Femur (tissue), 1 donor: ENCODE data around the gene SH3RF1.

ENCODE experiments used
- DNase-seq: peaks from one replicate; pipeline ENCODE4 v3.0.0-alpha.2; 2017

The SH3RF1 gene

DNA sequence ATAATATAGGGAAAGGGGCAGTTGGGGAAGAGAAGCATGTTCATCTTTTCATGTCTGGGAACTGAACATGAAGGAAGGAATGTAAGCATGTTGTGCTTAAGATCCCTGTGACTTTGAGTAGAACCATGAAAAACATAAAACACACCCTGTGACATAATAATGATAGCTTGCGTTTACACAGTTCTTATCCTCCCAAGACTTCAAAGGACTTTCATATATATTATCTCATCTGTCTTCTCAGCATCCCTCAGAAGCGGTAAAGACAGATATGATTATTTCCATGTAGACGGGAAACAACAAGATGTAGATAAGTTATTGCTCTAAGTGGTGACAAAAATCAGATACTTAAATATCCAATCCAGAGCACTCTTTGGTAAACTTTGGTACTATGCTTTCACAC lies 3.3 kb upstream of the SH3RF1 start:
- no peak for DNase-seq

DNA sequence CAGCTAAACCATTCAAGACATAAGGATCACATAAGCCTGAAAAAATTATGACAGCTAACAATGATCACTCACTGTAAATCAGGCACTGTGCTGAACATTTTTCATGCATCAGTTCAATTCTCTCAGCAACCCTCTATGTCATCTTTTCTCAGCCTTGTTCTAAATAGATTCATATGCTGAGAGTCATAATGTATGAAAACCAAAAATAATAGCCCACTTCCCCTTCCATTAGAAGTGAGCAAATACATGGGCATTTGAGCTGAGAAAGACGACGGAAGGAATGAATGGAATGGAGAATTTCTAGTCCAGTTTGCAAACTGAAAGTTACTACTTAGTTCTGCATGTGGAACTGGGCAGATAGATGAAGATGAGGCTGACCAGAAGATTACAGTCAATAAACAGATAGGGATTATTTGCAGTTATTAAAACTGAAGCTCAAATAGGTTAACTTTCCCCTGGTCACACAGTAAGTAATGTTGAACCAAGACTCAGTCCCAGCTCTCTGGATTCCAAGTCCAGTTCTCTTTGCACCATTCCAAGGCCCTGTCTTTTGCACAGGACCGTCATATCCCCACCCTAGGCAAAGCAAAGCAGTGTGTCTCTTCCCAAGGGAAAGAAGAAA lies 1.6 kb upstream of the SH3RF1 start:
- no peak for DNase-seq

DNA sequence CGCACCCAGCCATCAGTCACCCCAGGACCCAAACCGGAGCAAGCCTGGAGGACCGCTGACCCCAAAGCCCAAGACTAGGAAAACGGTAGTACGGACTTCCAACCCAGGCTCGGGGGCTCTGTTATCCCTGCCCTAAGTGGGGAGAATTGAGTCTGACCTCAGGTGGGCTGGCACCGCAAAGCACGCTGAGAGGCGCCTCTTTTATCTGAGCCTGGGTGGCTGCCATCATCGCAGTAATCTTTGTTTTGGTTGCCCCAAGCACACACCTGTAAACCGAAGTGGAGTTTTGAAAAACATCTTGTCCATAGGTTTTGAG lies 894 bp upstream of the SH3RF1 start:
- no peak for DNase-seq

DNA sequence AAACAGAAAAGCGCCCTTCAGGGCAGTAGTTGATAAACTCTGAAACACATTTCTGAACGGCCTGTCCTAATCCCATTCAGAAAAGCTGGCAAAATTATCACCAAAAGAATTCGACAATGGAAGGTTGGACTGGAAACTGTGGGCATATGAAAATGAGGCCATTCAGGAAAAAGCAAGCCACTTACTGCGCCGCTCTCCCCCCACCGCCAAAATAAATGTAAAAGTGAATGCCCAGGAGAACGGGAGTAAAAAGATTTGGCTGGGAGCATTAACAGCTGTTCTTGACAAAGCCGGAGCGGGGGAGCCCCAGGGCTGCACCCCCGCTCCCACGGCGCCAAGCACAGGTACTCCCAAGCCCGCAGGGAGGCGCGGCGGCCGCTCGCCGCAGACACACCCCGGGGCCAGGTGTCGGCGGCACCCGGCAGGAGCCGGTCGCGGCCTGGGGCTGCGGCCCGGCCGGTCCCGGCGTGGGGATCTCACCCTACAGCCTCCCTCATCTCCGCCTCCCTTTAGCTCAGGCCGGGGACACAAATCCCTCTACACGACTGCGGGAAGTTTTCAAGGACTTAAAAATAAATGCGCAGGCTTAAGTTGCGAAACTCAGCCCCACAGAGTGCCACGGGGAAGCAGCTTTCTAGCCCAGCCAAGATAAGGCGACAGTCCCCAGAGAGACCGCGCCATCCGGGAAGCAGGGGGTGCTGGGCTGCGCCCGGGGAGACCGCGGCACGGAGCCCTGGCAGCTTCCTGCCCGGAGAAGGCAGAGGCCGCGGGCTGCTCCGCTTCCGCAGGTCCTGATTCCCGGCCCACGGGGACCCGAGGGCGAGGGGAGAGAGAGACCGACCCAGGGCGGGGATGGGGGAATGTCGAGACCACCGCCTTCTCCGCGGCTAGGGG lies 593 bp downstream of the SH3RF1 start:
- peak; percentile 67 for DNase-seq

DNA sequence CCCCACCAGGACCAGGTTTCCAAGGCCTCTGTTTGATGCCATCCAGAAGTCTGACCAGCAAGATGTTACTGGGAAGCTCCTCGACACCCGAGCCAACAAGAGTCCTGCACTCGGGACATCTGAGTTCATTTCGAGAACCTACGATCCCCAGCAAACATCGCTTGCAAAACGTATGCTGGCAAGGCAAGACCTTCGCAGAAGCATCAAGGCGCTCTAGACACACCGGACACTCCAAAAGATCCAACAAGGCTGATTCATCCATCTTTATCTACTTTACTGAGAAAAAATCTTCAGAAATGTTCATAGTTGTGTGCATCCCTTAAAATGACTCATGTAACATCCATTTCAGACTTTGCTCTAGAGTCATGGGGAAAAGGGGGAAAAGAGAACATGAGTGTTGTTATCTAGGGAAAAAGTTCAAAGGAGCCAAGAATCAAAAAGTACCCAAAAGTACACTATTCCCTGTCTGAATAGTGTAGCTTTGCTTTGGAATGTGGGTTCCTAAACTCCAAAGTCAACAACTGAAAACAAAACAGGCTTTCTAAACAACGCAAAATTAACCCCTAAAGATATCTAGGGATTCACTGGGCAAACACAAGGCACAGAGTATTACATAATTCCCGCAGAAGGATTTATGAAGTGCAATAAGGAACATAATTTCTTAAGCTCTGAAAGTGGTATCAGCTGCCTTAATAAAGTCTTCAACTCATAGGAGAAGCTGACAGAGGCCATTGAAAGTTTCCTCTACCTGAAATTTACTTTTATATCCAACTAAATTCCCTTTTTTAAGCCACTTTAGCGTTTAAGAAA lies 1.6 kb downstream of the SH3RF1 start:
- no peak for DNase-seq

DNA sequence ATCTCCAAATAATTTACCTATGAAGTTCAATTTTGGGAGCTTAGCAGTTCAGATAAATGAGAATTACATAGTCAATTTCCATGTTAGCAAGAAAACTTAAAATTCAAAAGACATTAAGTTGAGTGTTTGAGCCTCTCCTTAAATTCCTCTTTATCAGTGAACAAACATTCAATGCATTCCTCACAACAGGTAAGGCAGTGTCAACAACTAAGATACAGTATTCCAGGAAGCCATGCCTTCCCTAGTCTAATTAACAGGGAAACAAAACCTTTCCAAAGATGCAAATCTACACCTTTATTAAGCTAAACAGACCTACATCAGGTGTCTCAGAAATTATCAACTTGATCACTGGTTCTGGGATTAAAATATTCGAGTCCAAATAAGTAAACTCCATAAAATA lies 3.7 kb downstream of the SH3RF1 start:
- DNase-seq: no peak

DNA sequence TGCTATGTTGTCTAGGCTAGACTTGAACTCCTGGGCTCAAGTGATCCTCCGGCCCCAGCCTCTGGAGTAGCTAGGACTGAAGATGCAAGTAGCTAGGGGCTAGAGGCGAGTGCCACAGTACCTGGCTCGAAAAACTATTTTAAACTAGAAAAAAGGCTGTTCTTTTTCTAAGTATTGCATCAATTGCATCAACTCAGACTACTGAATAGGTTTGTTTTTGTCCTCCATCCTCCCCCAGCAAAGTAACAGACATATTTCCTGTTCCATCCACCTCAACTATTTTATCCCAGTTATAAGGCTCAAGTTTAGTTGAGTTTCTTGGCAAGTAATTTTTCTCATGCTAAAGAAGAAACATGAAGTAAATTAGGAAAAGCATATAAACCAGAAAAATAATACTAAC lies 4.1 kb downstream of the SH3RF1 start:
- DNase-seq: no peak

DNA sequence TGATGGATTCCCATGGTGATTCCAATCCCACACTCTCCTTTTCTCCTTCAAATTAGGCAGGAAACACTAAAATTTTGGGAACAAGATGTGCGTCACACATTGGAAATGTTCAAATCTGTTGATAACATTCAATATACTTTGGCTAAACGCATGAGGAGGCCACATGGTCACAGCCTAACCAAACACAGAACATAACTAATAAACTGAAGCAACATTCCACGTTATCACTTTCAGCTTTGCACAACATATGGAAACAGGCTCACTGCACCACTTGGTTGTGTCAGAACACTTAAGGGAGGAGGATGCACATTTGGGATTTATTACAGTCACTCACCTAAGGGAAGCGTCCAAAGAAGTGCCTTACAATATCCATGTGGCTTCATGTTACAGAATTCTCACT lies 4.7 kb downstream of the SH3RF1 start:
- no peak for DNase-seq

DNA sequence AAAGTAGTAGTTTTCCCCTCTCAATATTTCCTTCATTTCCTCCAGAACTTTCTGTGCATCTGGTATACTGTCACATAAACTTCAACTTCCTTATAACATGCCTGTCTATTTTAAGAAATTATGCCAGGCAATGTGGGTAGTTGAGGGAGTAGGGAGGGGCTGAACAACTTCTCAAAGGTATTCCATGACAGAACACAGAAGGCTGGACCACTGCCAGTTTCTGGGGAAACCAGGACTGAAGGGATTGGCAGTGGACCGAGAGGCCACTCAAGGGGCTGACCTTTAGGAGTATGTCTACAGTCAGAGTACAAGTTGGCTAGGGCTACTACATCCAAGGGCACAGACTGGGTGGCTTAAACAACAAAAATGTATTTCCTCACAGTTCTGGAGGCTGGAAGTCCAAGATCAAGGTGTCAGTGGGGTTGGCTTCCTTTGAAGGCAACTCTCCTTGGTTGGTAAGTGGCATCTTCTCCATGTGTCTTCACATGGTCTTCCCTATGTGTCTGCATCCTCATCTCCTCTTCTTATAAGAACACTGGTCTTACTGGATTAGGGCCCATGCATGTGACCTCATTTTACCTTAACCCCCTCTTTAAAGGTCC lies 6.9 kb downstream of the SH3RF1 start:
- DNase-seq: no peak

DNA sequence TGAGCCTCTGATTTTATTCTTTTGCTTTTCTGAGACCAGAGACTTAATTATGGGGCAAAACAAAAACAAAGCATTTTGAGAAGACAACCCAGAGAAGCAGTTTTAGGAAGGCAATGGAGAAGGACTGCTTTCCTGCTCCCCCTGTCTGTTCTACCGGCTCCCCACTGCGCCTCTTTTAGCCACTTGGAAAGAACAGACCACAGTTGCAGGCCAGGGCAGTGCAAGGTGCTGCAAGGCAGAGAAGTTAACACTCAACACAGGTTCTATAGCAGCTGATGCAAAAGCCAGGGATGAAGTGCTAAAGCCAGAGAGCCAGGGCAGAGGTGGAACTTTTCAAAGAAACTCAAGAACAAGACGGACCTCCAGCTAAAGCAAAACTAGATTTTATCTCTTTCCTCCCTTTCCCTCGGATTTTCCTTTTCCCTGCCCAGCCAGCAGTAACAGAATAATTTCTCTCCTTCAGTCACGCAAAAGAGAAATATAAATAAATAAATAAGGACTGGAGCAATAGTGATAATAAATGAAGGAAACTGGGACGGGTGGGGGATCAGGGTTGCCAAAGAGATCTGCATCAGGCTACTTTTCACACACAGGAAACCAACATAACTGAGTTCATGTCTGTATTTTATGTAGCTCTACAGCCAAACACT lies 10.4 kb downstream of the SH3RF1 start:
- no peak for DNase-seq

DNA sequence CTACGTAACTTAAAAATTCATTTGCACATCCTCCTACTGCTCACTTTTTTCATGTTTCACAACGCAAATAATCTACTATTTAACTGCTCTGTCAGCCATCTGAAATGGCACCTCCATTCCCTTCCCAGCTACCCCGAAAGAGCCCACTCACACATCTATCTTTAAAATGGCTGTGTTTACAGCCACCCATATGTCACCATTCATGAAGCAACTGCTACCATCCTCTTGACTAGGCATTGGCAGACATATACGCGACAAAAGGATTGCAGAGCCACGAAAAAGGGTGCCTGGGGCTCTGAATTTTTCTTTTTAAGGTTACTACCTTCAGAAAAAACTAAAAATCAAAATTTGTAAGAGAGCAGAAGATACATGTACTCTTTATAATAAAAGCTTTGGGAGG lies 11.5 kb downstream of the SH3RF1 start:
- DNase-seq: no peak

DNA sequence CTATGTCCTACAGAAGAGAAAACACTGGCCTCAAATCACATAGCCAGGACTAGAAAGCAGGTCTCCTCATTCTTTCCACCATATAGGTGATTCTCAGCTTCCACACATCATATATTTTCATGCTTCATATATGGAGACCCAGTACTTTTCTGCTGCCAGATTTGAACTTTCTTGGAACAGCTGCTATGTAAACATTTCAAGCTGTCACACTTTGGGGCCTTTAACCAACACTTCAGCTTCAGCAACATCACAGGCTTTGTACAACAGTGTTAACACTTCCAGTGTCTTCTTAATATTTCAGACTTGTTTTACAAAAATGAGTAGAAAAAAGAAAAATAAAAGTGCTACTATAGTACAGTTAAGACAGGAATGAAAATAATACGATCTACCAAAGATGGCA lies 12.6 kb downstream of the SH3RF1 start:
- DNase-seq: no peak

DNA sequence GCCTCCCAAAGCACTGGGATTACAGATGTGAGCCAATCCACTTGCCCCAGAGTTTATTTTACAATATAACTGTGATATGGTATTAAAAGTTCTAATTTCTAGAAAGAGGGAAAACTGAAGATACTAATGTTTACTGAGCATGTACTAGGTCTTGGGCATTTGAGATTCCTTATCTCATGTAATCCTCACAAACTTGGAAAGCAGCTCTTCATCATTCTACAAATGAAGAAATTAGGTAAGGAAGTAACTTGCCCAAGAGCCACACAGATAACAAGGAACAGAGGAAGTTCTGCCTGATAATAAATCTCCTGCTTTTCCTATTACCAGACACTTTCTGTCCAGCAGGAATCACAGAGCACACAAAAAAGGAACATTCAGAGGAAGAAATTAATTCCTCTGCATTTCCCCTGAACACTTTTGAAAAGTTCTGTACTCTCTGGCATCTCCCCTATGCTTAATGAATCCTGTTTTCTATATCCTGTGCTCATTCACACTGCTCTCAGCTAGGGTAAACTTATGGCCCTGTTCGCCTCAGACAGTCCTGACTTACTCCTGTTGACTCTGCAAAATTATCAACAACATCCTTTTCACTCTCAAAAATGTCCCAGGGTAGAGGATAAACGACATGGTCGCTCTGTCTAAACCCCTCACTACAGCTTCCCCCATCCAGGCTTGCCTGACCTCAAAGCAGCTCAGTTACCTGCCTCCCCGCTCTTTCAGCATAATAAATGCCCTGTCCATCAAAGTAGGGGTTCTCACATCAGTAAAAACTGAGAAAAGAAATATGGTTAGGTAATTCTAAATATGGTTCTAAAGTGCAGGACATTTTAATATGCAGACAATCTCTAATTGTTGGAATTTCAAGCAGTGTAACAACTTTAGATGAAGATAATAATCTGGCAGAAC lies 13.6 kb downstream of the SH3RF1 start:
- no peak for DNase-seq

DNA sequence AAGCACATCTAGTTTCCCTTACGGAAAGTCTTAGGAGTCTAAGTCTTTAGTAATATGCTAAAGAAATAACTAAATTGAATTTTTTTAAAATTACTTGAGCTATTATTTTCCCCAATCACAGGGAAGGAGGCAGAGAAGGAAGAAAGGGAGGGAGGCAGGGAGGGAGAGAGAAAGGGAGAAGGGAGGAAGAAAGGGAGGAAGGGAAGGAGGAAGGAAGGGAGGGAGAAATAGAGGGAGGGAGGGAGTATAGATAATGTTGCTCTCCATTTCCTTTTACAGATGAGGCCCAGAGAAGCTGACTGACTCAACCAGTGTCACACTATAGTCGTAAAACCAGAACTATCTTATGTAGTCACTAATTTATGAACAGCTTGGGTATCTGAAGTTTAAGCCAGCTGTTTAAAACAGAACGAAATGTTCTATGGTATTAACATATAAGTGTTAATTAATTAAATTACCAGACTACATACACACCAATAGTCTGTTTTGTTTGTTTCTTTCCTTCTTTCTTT lies 14.6 kb downstream of the SH3RF1 start:
- DNase-seq: no peak

DNA sequence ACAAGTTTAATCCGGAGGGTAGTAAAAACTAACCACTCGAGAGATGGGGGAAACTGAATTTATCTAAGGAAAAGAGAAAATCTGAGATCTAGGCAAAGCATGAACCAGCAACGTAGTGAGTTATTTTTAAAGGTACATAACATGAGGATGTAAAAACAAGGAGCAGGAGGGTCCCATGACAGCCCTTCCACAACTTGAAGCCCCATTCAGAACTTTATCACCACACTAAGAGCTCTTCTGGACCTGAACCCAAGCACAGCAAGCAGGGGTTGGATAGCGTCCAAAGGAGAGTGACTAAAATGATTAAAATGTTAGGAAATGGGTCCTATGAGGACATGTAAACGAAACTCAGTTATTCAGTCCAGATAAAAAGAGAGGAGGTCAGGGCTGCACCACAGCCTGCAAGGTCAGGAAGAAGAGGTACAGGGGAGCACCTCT lies 16.2 kb downstream of the SH3RF1 start:
- DNase-seq: no peak

DNA sequence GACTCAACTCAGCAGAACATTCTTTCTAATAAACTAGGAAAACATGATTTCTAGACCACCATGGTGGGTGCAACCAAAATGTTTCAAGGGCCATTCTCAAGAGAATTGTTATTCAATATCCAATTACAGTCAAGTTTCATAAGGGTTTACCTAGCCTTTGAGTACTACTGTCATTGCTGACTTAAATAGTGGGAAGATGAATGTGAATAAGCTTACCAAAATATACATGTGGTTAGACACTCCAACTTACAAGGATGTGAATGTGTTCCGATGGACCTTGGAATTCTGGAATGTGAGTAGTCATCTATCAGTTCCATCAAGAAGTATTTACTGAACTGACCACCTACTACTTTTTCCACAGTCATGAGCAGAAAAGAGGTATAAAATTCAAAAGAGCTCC lies 16.9 kb downstream of the SH3RF1 start:
- DNase-seq: no peak

DNA sequence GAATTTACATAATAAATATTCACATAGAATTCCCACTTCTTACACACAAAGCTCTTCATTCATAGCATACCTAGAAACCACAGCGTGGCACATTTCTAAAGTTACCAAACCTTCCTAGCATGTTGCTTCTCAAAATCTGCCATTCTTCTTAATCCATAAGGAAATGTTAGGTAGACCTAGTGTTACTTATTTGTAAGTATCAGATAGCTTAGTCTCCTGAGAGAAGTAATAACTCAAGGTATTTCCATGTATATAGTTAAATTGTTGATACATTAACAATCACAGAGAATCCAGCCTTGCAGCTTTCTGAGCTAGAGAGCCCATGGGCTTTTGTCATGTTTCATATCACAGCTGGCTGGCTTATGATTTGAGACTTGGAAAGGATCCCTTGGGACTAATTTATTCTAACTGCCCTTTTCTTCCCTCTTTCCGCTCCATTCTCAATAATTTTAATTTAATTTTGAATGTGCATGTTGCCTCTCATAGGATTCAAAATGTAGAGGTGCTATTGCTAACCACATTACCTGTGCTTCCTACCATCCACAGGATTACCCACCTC lies 17.6 kb downstream of the SH3RF1 start:
- DNase-seq: no peak

DNA sequence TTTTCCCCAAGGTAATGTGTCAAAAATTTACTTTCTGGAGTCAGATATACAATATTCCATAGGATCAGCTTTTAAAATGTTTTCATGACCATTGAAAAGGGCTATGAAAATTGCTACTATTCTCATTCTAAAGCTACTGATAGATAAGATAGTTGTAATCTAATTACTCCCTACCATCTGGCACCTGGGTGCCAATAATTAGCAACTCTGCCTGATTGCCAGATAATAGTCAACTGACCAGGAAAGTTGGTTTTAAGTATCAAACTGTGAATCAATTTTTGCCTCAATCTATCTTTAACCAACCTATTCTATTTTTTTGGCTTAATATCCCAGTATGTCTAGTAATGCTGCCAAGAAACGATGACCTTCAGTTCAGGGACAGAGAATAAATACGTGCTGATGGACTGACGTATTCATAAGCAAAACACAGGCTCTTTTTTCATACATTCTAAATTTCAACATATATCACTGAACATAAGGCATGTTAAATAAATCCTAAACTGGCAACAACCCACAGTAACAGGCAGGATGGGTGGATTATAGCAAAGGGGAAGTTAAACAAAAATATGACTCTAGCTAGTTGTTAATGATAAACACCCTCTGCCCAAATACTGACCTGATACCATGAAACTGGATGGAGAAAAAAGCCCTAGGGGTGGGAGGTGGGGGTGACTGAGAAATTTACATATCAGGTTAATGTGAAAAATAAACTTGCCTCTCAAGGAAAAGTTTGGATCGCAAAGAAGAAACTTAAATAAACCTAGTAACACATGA lies 18.2 kb downstream of the SH3RF1 start:
- DNase-seq: no peak

DNA sequence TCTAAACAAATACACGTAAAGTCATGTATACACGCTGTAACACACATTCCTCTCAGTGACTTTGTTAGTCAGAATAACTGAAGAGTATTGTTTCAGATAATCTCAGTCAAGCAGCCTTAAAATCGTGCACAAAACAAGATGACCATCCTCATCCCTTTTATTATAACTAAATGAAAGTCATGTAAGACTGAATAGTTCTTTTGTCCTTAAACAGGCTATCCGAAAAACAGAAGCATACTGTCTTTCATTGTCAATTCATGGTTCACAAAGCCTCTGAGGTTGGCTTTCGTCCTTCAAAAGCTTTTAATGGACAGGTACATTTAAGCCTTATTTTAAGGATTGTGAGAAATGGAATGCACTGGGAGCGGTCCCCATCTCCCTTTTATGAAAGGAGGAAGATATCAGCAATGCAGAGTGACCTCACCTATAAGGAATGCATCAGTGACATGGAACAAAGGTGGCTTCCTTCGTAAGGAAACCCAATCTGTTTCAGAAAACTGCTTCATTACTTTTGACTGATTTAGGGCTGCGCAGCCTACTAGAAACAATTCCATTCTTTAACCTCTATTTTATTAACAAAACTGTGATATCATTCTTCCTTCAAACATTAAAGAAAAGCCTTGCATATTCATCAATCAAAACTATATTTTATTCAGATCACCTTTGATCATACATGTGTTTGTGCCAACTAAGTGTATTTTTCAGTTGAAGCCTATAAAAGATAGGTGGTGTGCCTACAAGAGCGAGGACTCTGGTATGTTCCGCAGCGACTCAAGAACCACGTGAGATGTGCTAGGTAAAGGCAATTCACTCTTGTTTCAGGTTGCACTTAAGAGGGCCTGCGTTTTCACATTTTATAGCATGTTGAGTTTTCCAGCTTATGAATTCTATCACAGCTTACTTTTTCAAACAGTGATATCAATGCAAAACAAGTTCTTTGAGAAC lies 19.2 kb downstream of the SH3RF1 start:
- DNase-seq: no peak
